ENCODE results near the gene USP43. TPM values are rescaled to one million over a fixed set of nuclear protein-coding genes. Genes with fewer than 3 reads are reported as not detected.

The USP43 gene
- total RNA-seq, 1 donor from 2014 or later, result 0.90 TPM

DNA sequence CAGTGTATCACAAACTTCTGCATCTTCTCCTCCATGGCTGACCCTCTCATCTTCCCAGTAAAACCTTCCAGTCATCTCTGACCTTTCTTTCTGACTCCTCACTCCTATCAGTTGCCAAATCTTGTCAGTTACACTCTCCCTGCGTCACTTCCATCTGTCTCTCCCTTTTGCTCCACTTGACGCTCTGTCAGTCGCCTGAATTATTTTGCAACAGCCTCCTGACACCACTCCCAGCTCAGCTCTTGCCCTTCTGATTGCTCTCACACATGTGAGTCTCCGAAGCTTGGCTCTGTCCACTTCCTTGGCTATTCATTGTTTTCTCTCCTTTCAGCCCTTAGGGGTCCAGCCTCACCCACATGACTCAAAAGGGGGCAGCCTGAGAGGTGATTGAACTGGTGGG lies 118.3 kb downstream of the USP43 start:
- no peaks in the 10 kb centered on the region for H3K36me3 Mint-ChIP-seq (ENCODE audit: low read depth, unreplicated experiment)

GRCh38 chr17:9765322-9765721 lies 120.0 kb downstream of the USP43 start:
- DNase-seq (ENCODE audit: low spot score), result no peak
- Mint-ChIP-seq H3K4me1 (ENCODE audit: unreplicated experiment) (peaks cover 4% of the 10 kb centered on the region), H3K27ac (ENCODE audit: unreplicated experiment) (no peak overlapping the region), H3K27me3 (ENCODE audit: unreplicated experiment) (peaks cover 3% of the 10 kb centered on the region), H3K4me3 (ENCODE audit: unreplicated experiment) (no peak overlapping the region), H3K36me3 (ENCODE audit: low read depth, unreplicated experiment) (no peaks in the 10 kb centered on the region), H3K9me3 (ENCODE audit: unreplicated experiment) (no peaks in the 10 kb centered on the region)
- TF ChIP-seq, protein P1, sequence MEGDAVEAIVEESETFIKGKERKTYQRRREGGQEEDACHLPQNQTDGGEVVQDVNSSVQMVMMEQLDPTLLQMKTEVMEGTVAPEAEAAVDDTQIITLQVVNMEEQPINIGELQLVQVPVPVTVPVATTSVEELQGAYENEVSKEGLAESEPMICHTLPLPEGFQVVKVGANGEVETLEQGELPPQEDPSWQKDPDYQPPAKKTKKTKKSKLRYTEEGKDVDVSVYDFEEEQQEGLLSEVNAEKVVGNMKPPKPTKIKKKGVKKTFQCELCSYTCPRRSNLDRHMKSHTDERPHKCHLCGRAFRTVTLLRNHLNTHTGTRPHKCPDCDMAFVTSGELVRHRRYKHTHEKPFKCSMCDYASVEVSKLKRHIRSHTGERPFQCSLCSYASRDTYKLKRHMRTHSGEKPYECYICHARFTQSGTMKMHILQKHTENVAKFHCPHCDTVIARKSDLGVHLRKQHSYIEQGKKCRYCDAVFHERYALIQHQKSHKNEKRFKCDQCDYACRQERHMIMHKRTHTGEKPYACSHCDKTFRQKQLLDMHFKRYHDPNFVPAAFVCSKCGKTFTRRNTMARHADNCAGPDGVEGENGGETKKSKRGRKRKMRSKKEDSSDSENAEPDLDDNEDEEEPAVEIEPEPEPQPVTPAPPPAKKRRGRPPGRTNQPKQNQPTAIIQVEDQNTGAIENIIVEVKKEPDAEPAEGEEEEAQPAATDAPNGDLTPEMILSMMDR (IDR thresholded peaks at IDR 0.05; ENCODE audit: unreplicated experiment), result no peak

More for the DNA sequence above, 118.3 kb downstream of the USP43 start:
- DNase-seq (ENCODE audit: low spot score), result no peak
- TF ChIP-seq, protein P1 (IDR thresholded peaks at IDR 0.05; ENCODE audit: unreplicated experiment), result no peak
- Mint-ChIP-seq H3K4me1 (ENCODE audit: unreplicated experiment) (peaks cover 4% of the 10 kb centered on the region), H3K27me3 (ENCODE audit: unreplicated experiment) (peaks cover 3% of the 10 kb centered on the region), H3K4me3 (ENCODE audit: unreplicated experiment) (no peak overlapping the region), H3K9me3 (ENCODE audit: unreplicated experiment) (no peaks in the 10 kb centered on the region), H3K27ac (ENCODE audit: unreplicated experiment) (no peak overlapping the region)

DNA sequence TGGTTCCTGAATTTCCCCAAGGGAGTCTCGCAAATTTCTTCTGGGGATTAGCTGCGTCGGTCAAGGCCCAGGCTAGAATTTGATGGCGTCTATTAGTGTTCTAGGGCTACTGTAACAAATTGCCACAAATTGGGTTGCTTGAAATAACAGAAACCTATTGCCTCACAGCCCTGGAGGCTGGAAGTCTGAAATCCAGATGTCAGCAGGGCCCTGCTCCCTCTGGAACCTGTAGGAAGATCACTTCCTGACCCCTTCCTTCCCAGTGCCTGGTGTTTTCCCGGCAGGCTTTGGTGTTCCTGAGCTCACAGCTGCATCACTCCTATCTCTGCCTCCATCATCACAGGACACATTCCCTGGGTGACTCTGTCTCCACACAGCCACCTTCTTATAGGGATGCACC lies 121.7 kb downstream of the USP43 start:
- H3K36me3 Mint-ChIP-seq (ENCODE audit: low read depth, unreplicated experiment), result no peaks in the 10 kb centered on the region
- no peak overlapping the region for H3K27ac Mint-ChIP-seq (ENCODE audit: unreplicated experiment)

GRCh38 chr17:9767432-9767991 lies 122.2 kb downstream of the USP43 start:
- peaks cover 4% of the 10 kb centered on the region for H3K4me1 Mint-ChIP-seq (ENCODE audit: unreplicated experiment)
- no peaks in the 10 kb centered on the region for H3K36me3 Mint-ChIP-seq (ENCODE audit: low read depth, unreplicated experiment)
- no peak overlapping the region for H3K27ac Mint-ChIP-seq (ENCODE audit: unreplicated experiment)
- no peak overlapping the region for H3K4me3 Mint-ChIP-seq (ENCODE audit: unreplicated experiment)
- DNase-seq (ENCODE audit: low spot score), result no peak
- TF ChIP-seq, protein P1 (IDR thresholded peaks at IDR 0.05; ENCODE audit: unreplicated experiment), result no peak
- H3K27me3 Mint-ChIP-seq (ENCODE audit: unreplicated experiment), result peaks cover 3% of the 10 kb centered on the region
- no peaks in the 10 kb centered on the region for H3K9me3 Mint-ChIP-seq (ENCODE audit: unreplicated experiment)

More for the DNA sequence above, 121.7 kb downstream of the USP43 start:
- no peak for DNase-seq (ENCODE audit: low spot score)
- H3K27me3 Mint-ChIP-seq (ENCODE audit: unreplicated experiment), result peaks cover 3% of the 10 kb centered on the region
- TF ChIP-seq, protein P1 (IDR thresholded peaks at IDR 0.05; ENCODE audit: unreplicated experiment), result no peak
- peaks cover 4% of the 10 kb centered on the region for H3K4me1 Mint-ChIP-seq (ENCODE audit: unreplicated experiment)
- no peak overlapping the region for H3K4me3 Mint-ChIP-seq (ENCODE audit: unreplicated experiment)
- no peaks in the 10 kb centered on the region for H3K9me3 Mint-ChIP-seq (ENCODE audit: unreplicated experiment)

GRCh38 chr17:9768381-9768934 lies 123.1 kb downstream of the USP43 start:
- TF ChIP-seq, protein P1 (IDR thresholded peaks at IDR 0.05; ENCODE audit: unreplicated experiment), result peak; percentile 78
- H3K4me1 Mint-ChIP-seq (ENCODE audit: unreplicated experiment), result peaks cover 11% of the 10 kb centered on the region
- peaks cover 3% of the 10 kb centered on the region for H3K27me3 Mint-ChIP-seq (ENCODE audit: unreplicated experiment)
- no peaks in the 10 kb centered on the region for H3K36me3 Mint-ChIP-seq (ENCODE audit: low read depth, unreplicated experiment)
- H3K4me3 Mint-ChIP-seq (ENCODE audit: unreplicated experiment), result no peak overlapping the region
- H3K27ac Mint-ChIP-seq (ENCODE audit: unreplicated experiment), result no peak overlapping the region
- DNase-seq (ENCODE audit: low spot score), result no peak
- no peaks in the 10 kb centered on the region for H3K9me3 Mint-ChIP-seq (ENCODE audit: unreplicated experiment)
